Gastroesophageal sphincter (tissue), 4 donors: ENCODE results near the gene TSPAN11. TPM values are rescaled to one million over a fixed set of nuclear protein-coding genes. Genes with fewer than 3 reads are reported as not detected.

Source experiments
- ATAC-seq: fragments of 150-250 bp; one replicate; pipeline ENCODE4 v1.9.1; 2016; ENCODE audit warnings: mild to moderate bottlenecking, moderate library complexity
- H3K27ac ChIP-seq, 4 donors: fragments of 200-600 bp; sonication (generic) in 3 of 4; 1 replicate in 3 of 4; 2 replicates in 1 of 4; pipeline ENCODE4 v1.5.1; 2016 to 2019
- H3K27me3 ChIP-seq: fragments of 200-600 bp; sonication (generic); one replicate; pipeline ENCODE4 v1.5.1; 2019
- H3K36me3 ChIP-seq, 2 donors: fragments of 200-600 bp; sonication (generic); one replicate each; pipeline ENCODE4 v1.5.1; 2019; ENCODE audit warnings: control low read depth in 1 of 2
- H3K4me1 ChIP-seq, 3 donors: fragments of 200-600 bp; sonication (generic); 1 replicate in 2 of 3; 2 replicates in 1 of 3; pipeline ENCODE4 v1.5.1; 2016 to 2019; ENCODE audit warnings: control low read depth in 2 of 3
- H3K4me3 ChIP-seq, 2 donors: fragments of 200-600 bp; sonication (generic); one replicate each; pipeline ENCODE4 v1.5.1; 2019; ENCODE audit warnings: mild to moderate bottlenecking in 1 of 2, moderate library complexity in 1 of 2
- H3K9me3 ChIP-seq, 3 donors: fragments of 200-600 bp; sonication (generic); one replicate each; pipeline ENCODE4 v1.5.1; 2017 to 2019; ENCODE audit warnings: control low read depth in 2 of 3
- CTCF ChIP-seq, 4 experiments: fragments of 200-600 bp in 2 of 4; fragments of 450-650 bp in 2 of 4; sonication (generic) in 1 of 4; IDR thresholded peaks; one replicate each; pipeline ENCODE4 v1.5.1; 2017 to 2019; ENCODE audit warnings: antibody characterized with exemption in 4 of 4, mild to moderate bottlenecking in 2 of 4, moderate library complexity in 2 of 4
- EP300 ChIP-seq: sonication (generic); formaldehyde crosslinking; IDR thresholded peaks from one replicate; pipeline ENCODE4 v1.6.1; 2017; ENCODE audit warnings: antibody characterized with exemption, mild to moderate bottlenecking
- POLR2A ChIP-seq, 2 donors: fragments of 450-650 bp; IDR thresholded peaks; one replicate each; pipeline ENCODE4 v1.6.1; 2017; ENCODE audit warnings: antibody characterized with exemption in 2 of 2, mild to moderate bottlenecking in 2 of 2, moderate library complexity in 1 of 2
- POLR2AphosphoS5 ChIP-seq: sonication (generic); formaldehyde crosslinking; IDR thresholded peaks from one replicate; pipeline ENCODE4 v1.6.1; 2017; ENCODE audit warnings: antibody characterized with exemption
- WGBS, 2 donors: methylation state at CpG; one replicate each; pipeline ENCODE4 v1.1.5; 2018; ENCODE audit warnings: low coverage in 1 of 2; 5-methylcytosine and 5-hydroxymethylcytosine counted together
- total RNA-seq, 4 donors: library from RNA; depleted of rRNA; stranded (reverse); fragments of >200 nt; gene quantifications; one replicate each; pipeline ENCODE4 v1.1.0, GENCODE V29; 2016

TSPAN11 gene
- total RNA-seq, 4 donors from 2014 or later: 4.8 to 15.9 (median 6.5) TPM

GRCh38 chr12:31020385-31021166 is 94.0 kb downstream of the TSPAN11 start:
- Histone ChIP-seq H3K4me1 (no peaks in the 10 kb centered on the region), H3K4me3 (no peak overlapping the region), H3K27ac (no peak overlapping the region), H3K36me3 (no peaks in the 10 kb centered on the region), H3K27me3 (no peaks in the 10 kb centered on the region), H3K9me3 (no peaks in the 10 kb centered on the region)
- no peak for TF ChIP-seq CTCF (IDR thresholded peaks at IDR 0.05)
- no peak for TF ChIP-seq EP300
- no peak for TF ChIP-seq POLR2A (IDR thresholded peaks at IDR 0.05)
- TF ChIP-seq POLR2AphosphoS5: no peak
- 84 to 90% methylated on average over 4 to 11 of the region's 11 CpGs for WGBS, 2 donors
- no peak for ATAC-seq

GRCh38 chr12:31021181-31021580 is 94.6 kb downstream of the TSPAN11 start:
- TF ChIP-seq POLR2AphosphoS5 (no peak), EP300 (no peak), POLR2A (IDR thresholded peaks at IDR 0.05) (no peak), CTCF (IDR thresholded peaks at IDR 0.05) (no peak)
- no peak for ATAC-seq
- WGBS, 2 donors: 66 to 88% methylated on average over 3 of the region's 3 CpGs
- Histone ChIP-seq H3K4me1 (no peaks in the 10 kb centered on the region), H3K36me3 (no peaks in the 10 kb centered on the region), H3K27ac (no peak overlapping the region), H3K4me3 (no peak overlapping the region), H3K9me3 (no peaks in the 10 kb centered on the region), H3K27me3 (no peaks in the 10 kb centered on the region)

- Histone ChIP-seq H3K9me3 (no peaks in the 10 kb centered on the region), H3K27me3 (no peaks in the 10 kb centered on the region), H3K4me3 (no peak overlapping the region), H3K4me1 (no peaks in the 10 kb centered on the region), H3K27ac (no peak overlapping the region), H3K36me3 (no peaks in the 10 kb centered on the region)
- no peak for ATAC-seq
- 68% methylated on average over 4 of the region's 4 CpGs for WGBS, 2 donors
- TF ChIP-seq EP300 (no peak), POLR2A (IDR thresholded peaks at IDR 0.05) (no peak), CTCF (IDR thresholded peaks at IDR 0.05) (no peak), POLR2AphosphoS5 (no peak)
Observed at GRCh38 chr12:31021809-31022494, 95.4 kb downstream of the TSPAN11 start.

- Histone ChIP-seq H3K27ac (no peak overlapping the region), H3K4me3 (no peak overlapping the region), H3K4me1 (no peaks in the 10 kb centered on the region), H3K36me3 (no peaks in the 10 kb centered on the region), H3K9me3 (no peaks in the 10 kb centered on the region), H3K27me3 (no peaks in the 10 kb centered on the region)
- no peak for ATAC-seq
- 71 to 73% methylated on average over 6 to 7 of the region's 11 CpGs for WGBS, 2 donors
- TF ChIP-seq POLR2A (IDR thresholded peaks at IDR 0.05): no peak
- TF ChIP-seq CTCF (IDR thresholded peaks at IDR 0.05): no peak
- no peak for TF ChIP-seq POLR2AphosphoS5
- TF ChIP-seq EP300: no peak
Observed at GRCh38 chr12:31023271-31023724, 96.8 kb downstream of the TSPAN11 start.
